ENCODE results near the gene PPP2R5E.
A peak's percentile ranks its signal among the peaks of the same experiment; 100 is the strongest.

PPP2R5E gene

DNA sequence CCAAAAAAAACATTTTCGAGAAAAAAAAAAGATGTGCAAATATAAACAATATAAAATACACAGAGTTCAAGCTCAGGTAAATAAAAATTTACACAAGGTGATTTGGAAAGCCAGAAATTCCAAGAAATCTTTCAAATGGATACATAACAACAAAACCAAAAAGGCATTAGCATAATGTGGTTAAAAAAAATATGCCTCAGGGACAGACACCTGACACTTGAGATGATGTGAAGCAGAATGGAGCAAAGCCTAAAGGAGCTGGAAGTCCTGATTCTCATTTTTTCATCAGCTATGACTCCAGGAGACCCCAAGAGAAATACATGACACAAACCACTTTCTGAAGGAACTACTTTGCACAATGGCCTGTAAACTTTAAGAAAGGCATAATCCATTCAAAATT is 98.6 kb downstream of the PPP2R5E start:
- DNase-seq: no peak

DNA sequence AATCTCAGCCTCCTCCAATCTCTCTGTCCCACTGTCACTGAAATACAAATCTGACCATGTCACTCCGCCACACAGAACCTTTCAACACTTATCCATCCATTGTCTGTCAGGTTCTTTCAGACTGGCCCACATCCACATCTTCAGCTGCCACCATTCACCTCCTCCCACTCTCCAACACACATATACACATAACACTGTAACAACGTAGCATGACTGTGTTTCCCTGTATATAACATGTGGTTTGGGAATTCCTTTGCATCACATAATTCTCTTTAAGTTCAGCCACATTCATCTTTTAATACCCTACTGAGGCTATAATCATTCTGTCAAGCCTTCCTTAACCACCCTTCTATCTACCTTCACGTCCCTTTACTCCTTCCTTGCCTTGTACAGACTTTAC is 99.2 kb downstream of the PPP2R5E start:
- in situ Hi-C loops (cut with HindIII; ENCODE audit: low pct_ligation_motif_present, low pct_unique_long_range_greater_than_20kb, low sequenced_read_pairs): no loop called here
- no peak for DNase-seq

More for the DNA sequence above, 98.6 kb downstream of the PPP2R5E start:
- in situ Hi-C loops (cut with HindIII; ENCODE audit: low pct_ligation_motif_present, low pct_unique_long_range_greater_than_20kb, low sequenced_read_pairs): no loop called here

GRCh38 chr14:63443361-63443760 is 99.8 kb downstream of the PPP2R5E start:
- no peak for DNase-seq
- in situ Hi-C loops (cut with HindIII; ENCODE audit: low pct_ligation_motif_present, low pct_unique_long_range_greater_than_20kb, low sequenced_read_pairs): no loop called here

DNA sequence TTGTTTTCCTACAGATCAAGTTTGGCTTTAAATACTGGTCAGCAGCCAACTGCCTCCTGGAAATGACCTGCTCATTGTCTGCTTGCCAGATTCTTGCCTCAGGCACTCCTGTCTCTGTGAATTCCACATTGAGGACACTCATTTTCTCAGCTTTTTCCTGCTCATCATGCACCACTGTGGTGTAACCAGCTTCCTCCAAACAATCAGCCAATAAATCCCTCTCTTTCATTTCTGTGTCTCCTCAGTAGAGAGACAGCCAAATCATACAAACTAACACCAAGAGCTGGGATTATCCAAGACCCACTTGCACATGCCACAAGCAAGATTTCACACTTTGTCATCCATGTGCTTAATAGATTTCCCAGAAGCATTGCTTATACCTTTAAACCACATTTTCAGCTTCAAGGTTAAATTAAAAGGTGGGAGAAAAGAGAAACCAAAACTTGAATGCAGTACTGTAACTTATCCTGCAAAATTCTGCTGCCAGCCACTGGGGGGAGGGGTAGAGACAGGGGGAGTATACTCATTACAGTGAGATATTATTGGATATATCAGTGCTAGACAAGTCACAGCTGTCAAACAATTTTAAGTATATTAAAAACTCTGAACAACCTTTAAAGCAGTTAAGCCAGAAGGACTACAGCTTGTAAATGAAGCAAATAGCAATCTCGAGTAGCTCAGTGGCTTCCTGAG is 105.0 kb downstream of the PPP2R5E start:
- in situ Hi-C loops (cut with HindIII; ENCODE audit: low pct_ligation_motif_present, low pct_unique_long_range_greater_than_20kb, low sequenced_read_pairs): no loop called here
- peak; percentile 48 for DNase-seq

DNA sequence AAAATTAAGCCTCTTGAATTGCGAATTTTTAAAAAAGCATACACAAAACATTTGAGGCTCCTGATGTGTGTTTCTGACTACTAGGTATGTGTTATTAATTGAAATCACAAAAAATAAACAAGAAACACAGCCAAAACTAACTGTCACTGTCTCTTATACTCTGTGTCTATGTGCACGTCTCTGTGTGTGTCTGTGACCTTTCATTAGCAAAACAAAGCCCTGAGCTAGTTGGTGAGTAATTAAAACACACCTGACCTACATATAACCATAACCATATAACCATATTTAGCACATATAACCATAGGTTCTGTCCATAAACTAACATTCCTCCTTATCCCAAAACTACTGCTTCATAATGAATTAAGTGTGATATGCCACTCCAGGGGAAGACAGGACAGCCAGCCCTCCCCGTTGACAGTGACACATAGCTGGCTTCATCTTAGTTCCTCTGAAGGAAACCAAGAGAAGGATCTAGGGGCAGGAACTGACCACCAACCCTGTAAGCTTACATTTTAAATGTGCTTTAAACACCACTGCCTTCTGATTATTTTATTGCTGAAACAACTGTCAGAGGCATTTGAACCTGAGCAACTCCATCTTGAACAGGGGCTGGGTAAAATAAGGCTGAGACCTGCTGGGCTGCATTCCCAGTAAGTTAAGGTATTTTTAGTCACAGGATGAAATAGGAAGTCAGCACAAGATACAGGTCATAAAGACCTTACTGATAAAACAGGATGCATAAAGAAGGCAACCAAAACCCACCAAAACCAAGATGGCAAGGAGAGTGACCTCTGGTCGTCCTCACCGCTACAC is 106.7 kb downstream of the PPP2R5E start:
- in situ Hi-C loops (cut with HindIII; ENCODE audit: low pct_ligation_motif_present, low pct_unique_long_range_greater_than_20kb, low sequenced_read_pairs): no loop called here
- no peak for DNase-seq

DNA sequence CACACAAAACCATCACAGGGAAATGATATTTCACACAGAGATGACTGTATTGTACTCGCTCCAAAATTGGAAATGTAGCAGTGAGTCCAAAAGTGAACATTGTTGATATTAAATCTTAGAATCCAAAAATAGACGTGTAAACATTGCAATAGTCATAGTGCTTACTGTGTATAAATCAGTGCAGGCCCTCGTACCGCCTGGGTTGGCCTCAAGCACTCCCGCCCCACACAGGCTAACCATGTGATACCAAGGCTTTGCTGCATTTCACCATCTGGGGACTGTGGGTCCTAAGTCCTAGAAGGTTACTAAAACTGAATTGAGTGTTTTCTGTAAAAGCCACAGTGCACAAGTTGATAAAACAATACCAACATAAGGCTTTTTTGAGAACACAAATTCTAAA is 107.3 kb downstream of the PPP2R5E start:
- in situ Hi-C loops (cut with HindIII; ENCODE audit: low pct_ligation_motif_present, low pct_unique_long_range_greater_than_20kb, low sequenced_read_pairs): no loop called here
- DNase-seq: no peak

DNA sequence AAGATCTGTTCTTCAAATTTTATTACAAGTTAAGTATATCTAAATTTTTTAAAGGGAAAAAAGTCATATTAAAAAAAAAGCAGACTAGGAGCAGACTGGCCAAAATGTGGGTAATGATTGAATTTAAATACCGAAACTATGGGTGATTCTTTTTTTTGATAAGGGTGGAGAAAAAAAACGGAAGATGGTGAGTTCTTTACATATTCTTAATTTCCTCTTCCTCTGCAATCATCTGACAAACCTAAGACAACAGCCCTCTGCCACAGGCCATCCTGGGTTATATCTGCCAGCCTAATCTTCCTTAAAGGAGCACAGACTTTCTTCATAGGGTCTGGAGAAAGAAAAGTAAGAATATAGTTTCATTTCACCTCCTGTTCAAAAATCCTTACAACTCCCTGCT is 108.0 kb downstream of the PPP2R5E start:
- in situ Hi-C loops (cut with HindIII; ENCODE audit: low pct_ligation_motif_present, low pct_unique_long_range_greater_than_20kb, low sequenced_read_pairs): no loop called here
- no peak for DNase-seq

DNA sequence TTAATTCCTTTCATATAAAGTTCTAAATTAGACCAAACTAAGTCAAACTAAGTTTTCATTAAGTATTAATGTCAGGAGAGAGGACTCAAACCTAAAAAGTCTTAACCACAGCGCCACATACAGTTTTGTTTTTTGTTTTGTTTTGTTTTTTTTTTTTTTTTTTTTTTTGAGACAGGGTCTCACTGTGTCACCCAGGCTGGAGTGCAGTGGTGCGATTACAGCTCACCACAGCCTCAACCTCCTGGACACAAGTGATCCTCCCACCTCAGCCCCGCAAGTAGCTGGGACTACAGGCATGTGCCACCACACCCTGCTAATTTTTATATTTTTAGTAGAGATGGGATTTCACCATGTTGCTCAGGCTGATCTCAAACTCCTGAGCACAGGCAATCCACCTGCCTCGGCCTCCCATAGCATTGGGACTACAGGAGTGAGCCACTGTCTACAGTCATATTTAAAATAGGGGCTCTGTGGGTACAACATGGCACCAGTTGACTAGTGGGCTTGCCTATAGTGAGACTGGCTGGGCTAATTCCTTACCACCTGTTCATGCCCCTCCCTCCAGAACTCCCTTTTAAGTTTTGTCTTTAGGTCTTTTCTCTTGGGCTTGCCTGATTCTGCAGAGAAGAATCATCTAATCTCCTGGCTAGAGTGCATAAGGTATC is 110.2 kb downstream of the PPP2R5E start:
- in situ Hi-C loops (cut with HindIII; ENCODE audit: low pct_ligation_motif_present, low pct_unique_long_range_greater_than_20kb, low sequenced_read_pairs): no loop called here
- no peak for DNase-seq

DNA sequence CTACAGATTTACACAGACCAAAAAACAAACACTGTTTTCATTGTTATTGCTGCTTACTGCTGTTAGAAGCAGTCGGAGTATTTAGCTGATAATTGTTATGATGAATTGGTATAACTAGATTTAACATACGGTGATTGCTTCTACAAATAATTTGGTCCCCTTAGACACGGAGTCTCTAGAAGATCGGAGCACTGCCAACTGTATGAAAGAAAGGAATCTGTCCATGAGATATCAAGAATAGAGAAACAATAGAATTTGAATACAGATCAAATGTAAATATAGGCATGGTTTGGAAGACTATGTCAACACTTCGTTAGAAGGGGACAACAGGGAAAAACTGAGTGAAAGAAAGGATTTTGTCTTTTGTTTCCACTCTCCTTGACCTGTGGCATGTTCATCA is 110.9 kb downstream of the PPP2R5E start:
- no peak for DNase-seq
- in situ Hi-C loops (cut with HindIII; ENCODE audit: low pct_ligation_motif_present, low pct_unique_long_range_greater_than_20kb, low sequenced_read_pairs): no loop called here

- no peak for DNase-seq
- in situ Hi-C loops (cut with HindIII; ENCODE audit: low pct_ligation_motif_present, low pct_unique_long_range_greater_than_20kb, low sequenced_read_pairs): no loop called here
Observed at GRCh38 chr14:63431466-63431865, 111.7 kb downstream of the PPP2R5E start.

DNA sequence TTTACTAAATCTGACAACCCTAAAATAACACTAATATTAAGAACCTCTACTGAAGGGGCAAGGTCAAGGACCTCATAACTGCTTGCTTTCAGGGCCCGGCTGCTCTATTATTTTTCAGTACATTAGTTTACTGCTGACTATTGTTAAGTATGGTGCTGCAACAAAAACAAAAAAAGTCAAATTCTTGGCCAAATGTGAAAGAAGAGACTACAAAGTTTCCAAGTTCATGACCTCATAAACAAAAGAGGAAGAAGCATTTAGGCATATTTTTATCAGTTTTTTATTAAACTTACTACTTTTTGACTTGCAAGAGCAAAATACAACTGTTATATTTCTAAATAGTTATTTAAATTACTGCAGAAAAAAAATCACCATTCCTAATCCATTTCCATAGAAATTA is 114.7 kb downstream of the PPP2R5E start:
- in situ Hi-C loops (cut with HindIII; ENCODE audit: low pct_ligation_motif_present, low pct_unique_long_range_greater_than_20kb, low sequenced_read_pairs): no loop called here
- no peak for DNase-seq

DNA sequence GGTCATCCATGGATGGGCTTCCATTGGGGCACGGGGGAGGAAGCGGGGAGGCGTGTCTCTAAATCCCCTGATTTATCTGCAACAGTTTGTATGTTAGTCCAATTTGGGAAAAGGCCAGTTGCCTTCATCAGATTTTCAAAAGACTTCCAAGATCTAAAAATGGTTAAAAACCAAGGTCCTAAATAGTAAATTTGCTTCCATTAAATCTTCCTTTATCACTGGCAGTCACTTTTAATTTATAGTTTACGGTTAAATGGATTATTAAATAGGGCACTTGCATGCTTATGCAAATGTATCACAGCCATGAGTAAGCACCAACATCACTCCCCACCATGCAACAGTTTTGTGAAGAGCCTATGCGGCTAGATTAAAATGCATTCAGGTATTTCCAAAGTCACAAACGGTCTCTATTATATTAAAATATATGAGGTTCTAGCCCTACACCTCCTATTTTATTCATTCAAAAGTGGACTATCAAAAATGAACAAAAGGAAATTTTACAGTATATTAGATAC is 116.3 kb downstream of the PPP2R5E start:
- no peak for DNase-seq
- in situ Hi-C loops (cut with HindIII; ENCODE audit: low pct_ligation_motif_present, low pct_unique_long_range_greater_than_20kb, low sequenced_read_pairs): no loop called here

- no peak for DNase-seq
- in situ Hi-C loops (cut with HindIII; ENCODE audit: low pct_ligation_motif_present, low pct_unique_long_range_greater_than_20kb, low sequenced_read_pairs): no loop called here
Observed at GRCh38 chr14:63423889-63424288, 119.3 kb downstream of the PPP2R5E start.

- in situ Hi-C loops (cut with HindIII; ENCODE audit: low pct_ligation_motif_present, low pct_unique_long_range_greater_than_20kb, low sequenced_read_pairs): no loop called here
- DNase-seq: no peak
Observed at GRCh38 chr14:63423381-63423780, 119.8 kb downstream of the PPP2R5E start.

DNA sequence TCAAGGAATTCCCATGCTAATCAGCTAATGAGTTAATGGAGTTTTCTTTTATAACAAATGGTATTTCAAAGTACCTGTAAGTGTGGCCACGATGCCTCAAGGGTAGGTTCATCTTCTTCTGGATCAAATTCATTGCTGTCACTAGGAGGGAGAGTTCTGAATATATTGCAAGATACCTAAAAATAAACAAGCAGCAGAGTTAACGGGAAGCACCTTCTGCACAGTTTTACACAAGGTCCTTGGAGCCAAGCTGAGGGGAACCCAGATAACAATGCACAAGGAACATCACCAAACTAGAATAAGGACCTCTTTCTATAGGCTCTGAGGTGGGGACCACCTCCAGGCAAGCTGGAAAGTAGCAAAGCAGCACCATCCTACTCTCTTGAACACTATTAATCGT is 121.3 kb downstream of the PPP2R5E start:
- DNase-seq: no peak
- in situ Hi-C loops (cut with HindIII; ENCODE audit: low pct_ligation_motif_present, low pct_unique_long_range_greater_than_20kb, low sequenced_read_pairs): no loop called here

GRCh38 chr14:63421226-63421625 is 122.0 kb downstream of the PPP2R5E start:
- DNase-seq: no peak
- in situ Hi-C loops (cut with HindIII; ENCODE audit: low pct_ligation_motif_present, low pct_unique_long_range_greater_than_20kb, low sequenced_read_pairs): no loop called here

DNA sequence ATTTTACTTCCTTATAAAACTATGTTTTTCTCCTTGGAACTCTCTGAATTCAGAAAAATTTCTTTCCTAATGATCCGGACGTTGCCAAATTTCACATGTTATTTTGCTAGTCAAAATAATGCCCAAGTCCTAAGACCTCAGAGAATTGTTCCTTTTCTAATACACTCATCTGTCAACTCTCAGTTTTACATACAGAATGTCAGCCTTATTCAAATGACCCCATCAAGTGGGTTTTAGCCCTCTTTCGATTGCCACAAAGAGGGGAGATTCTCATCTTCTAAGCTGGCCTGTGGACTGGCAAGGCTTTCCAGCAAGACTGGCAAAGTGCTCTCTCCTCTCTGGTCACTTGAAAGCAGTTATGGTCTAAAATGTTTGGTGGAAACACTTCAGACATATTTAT is 125.2 kb downstream of the PPP2R5E start:
- DNase-seq: no peak
- in situ Hi-C loops (cut with HindIII; ENCODE audit: low pct_ligation_motif_present, low pct_unique_long_range_greater_than_20kb, low sequenced_read_pairs): no loop called here

GRCh38 chr14:63413009-63413408 is 130.2 kb downstream of the PPP2R5E start:
- in situ Hi-C loops (cut with HindIII; ENCODE audit: low pct_ligation_motif_present, low pct_unique_long_range_greater_than_20kb, low sequenced_read_pairs): no loop called here
- DNase-seq: no peak

GRCh38 chr14:63406333-63406732 is 136.8 kb downstream of the PPP2R5E start:
- in situ Hi-C loops (cut with HindIII; ENCODE audit: low pct_ligation_motif_present, low pct_unique_long_range_greater_than_20kb, low sequenced_read_pairs): no loop called here
- no peak for DNase-seq
